K562 (cell line): Measurements from ENCODE around the gene SELENOO. TPM values are rescaled to one million over a fixed set of nuclear protein-coding genes. Genes with fewer than 3 reads are reported as not detected.

ENCODE experiments used
- ATAC-seq: fragments of 200-7000 bp; cut with Tn5 transposase; 3 replicates; pipeline ENCODE4 v1.9.1; 2020; ENCODE audit warnings: moderate library complexity
- BruUV-seq: library from RNA; stranded (reverse); fragments of 400-500 nt; replicated peaks from 2 replicates; lab custom pipeline; 2021; lab: Mats Ljungman, UMichigan
- CTCF ChIA-PET: fragments of 300-600 bp; formaldehyde crosslinking; extraction: SDS; loops from one replicate; lab custom pipeline; 2021; ENCODE audit warnings: low intra/inter-chr PET ratio; lab: Yijun Ruan, JAX
- POLR2A ChIA-PET: fragments of 300-600, 350-650 bp; sonication (Branson Sonifier 250); formaldehyde crosslinking; extraction: SDS; loops from one replicate; lab custom pipeline; 2021; ENCODE audit warnings: antibody characterized with exemption, inconsistent platforms; lab: Yijun Ruan, JAX
- DNase-seq, 4 experiments: peaks; one replicate each; pipeline versions ENCODE4 v3.0.0 to v3.0.0-alpha.2; 2011 to 2018; ENCODE audit warnings: low spot score in 3 of 4, mixed read lengths in 3 of 4; ENCODE audit errors: extremely low read depth in 1 of 4
- FAIRE-seq: peaks from 2 replicates; lab custom pipeline; 2011; peaks lifted over from hg19 to GRCh38; lab: Jason Lieb, UNC
- H2AFZ ChIP-seq: 2 replicates; pipeline ENCODE4 v1.6.0; 2011; ENCODE audit warnings: low read depth, low read length, control low read depth, inconsistent platforms
- H3K27ac ChIP-seq: fragments of 200-600 bp; 3 replicates; pipeline ENCODE4 v1.8.0; 2011; ENCODE audit warnings: low read depth, mild to moderate bottlenecking, control low read depth, inconsistent platforms, low read length, moderate library complexity, mixed read lengths; ENCODE audit errors: extremely low read depth
- H3K27me3 ChIP-seq, 2 experiments: fragments of 300-600 bp in 1 of 2; 2 replicates in 1 of 2; 3 replicates in 1 of 2; pipeline versions ENCODE4 v1.6.0 to v1.8.0; 2011; ENCODE audit warnings: inconsistent platforms in 2 of 2, low read length in 2 of 2, mild to moderate bottlenecking in 1 of 2, mixed read lengths in 1 of 2, moderate library complexity in 1 of 2; ENCODE audit not compliant: control insufficient read depth in 2 of 2, insufficient read depth in 2 of 2
- H3K36me3 ChIP-seq: fragments of 300-600 bp; 3 replicates; pipeline ENCODE4 v1.8.0; 2011; ENCODE audit warnings: mild to moderate bottlenecking, low read length, inconsistent platforms; ENCODE audit not compliant: control insufficient read depth, insufficient read depth
- H3K4me1 ChIP-seq, 2 experiments: fragments of 200-600 bp in 1 of 2; replicated peaks in 1 of 2; 2 replicates in 1 of 2; 3 replicates in 1 of 2; pipeline versions ENCODE4 v1.5.1 to v1.8.0; 2011; ENCODE audit warnings: inconsistent platforms in 2 of 2, low read length in 2 of 2, mild to moderate bottlenecking in 1 of 2, mixed read lengths in 1 of 2, moderate library complexity in 1 of 2; ENCODE audit not compliant: control insufficient read depth in 2 of 2, insufficient read depth in 2 of 2
- H3K4me2 ChIP-seq: 2 replicates; pipeline ENCODE4 v1.6.1; 2011; ENCODE audit warnings: low read length, control low read depth, inconsistent platforms, mixed read lengths; ENCODE audit not compliant: insufficient read depth
- H3K4me3 ChIP-seq: fragments of 200-600 bp; sonication (generic), shearing (Covaris generic); 2 replicates; pipeline ENCODE4 v1.5.1; 2016; ENCODE audit warnings: control low read depth, inconsistent platforms
- H3K79me2 ChIP-seq: fragments of 200-600 bp; 3 replicates; pipeline ENCODE4 v1.8.0; 2011; ENCODE audit warnings: low read length, inconsistent platforms; ENCODE audit not compliant: control insufficient read depth, insufficient read depth
- H3K9ac ChIP-seq, 2 experiments: 2 replicates each; pipeline versions ENCODE4 v1.6.0 to v1.6.1; 2011; ENCODE audit warnings: low read depth in 2 of 2, low read length in 2 of 2, control low read depth in 1 of 2, inconsistent platforms in 1 of 2, mild to moderate bottlenecking in 1 of 2, mixed read lengths in 1 of 2; ENCODE audit not compliant: insufficient read depth in 1 of 2
- H3K9me1 ChIP-seq: one replicate; pipeline ENCODE4 v1.6.0; 2011; ENCODE audit warnings: inconsistent platforms, mild to moderate bottlenecking, low read length, moderate library complexity; ENCODE audit not compliant: control insufficient read depth, insufficient read depth
- H3K9me3 ChIP-seq: replicated peaks from 2 replicates; pipeline ENCODE4 v1.5.1; 2011; ENCODE audit warnings: low read depth, low read length, inconsistent platforms; ENCODE audit not compliant: control insufficient read depth, insufficient read depth
- H4K20me1 ChIP-seq: replicated peaks from 2 replicates; pipeline ENCODE4 v1.6.1; 2011; ENCODE audit warnings: low read length, inconsistent platforms, mixed read lengths; ENCODE audit not compliant: control insufficient read depth, insufficient read depth
- NEUROD1 ChIP-seq: fragments of 150-350 bp; IDR thresholded peaks from 2 replicates; pipeline ENCODE4 v1.6.1; 2014; ENCODE audit warnings: borderline replicate concordance, low read length, low read depth; ENCODE audit not compliant: partially characterized antibody
- OTX1 ChIP-seq: fragments of 450-650 bp; formaldehyde crosslinking; IDR thresholded peaks from 2 replicates; pipeline ENCODE4 v1.4.0; 2022; ENCODE audit warnings: mild to moderate bottlenecking
- POLR2G ChIP-seq: fragments of 200-400 bp; formaldehyde crosslinking; IDR thresholded peaks from 2 replicates; pipeline ENCODE4 v1.6.1; 2017; ENCODE audit warnings: low read depth, mild to moderate bottlenecking, antibody characterized with exemption, low read length, moderate library complexity
- STAT5B ChIP-seq: fragments of 250-450 bp; sonication (Bioruptor Pico); IDR thresholded peaks from 2 replicates; pipeline ENCODE4 v1.8.0; 2021; ENCODE audit warnings: mild to moderate bottlenecking, inconsistent platforms
- YY1 ChIP-seq, 3 experiments: IDR thresholded peaks; 2 replicates each; pipeline ENCODE4 v1.6.1; 2011; ENCODE audit warnings: low read length in 2 of 3, mild to moderate bottlenecking in 2 of 3, moderate library complexity in 2 of 3, borderline replicate concordance in 1 of 3, control low read depth in 1 of 3, low read depth in 1 of 3; ENCODE audit not compliant: insufficient read depth in 3 of 3, insufficient replicate concordance in 2 of 3, control insufficient read depth in 1 of 3, insufficient read length in 1 of 3; ENCODE audit errors: extremely low read depth in 1 of 3
- ZFPM2 ChIP-seq: fragments of 250-450 bp; sonication (Bioruptor Pico); IDR thresholded peaks from 2 replicates; pipeline ENCODE4 v1.5.1; 2022; ENCODE audit warnings: mild to moderate bottlenecking
- ZNF311 ChIP-seq: fragments of 250-450 bp; sonication (Bioruptor Pico); IDR thresholded peaks from 2 replicates; pipeline ENCODE4 v1.4.0; 2020; ENCODE audit warnings: mild to moderate bottlenecking, moderate library complexity
- WGBS: fragments of 100-300 bp; shearing (Covaris generic); methylation state at CpG from one replicate; pipeline ENCODE4 v1.1.6; 2016; ENCODE audit warnings: low coverage, mixed read lengths; ENCODE audit not compliant: insufficient coverage; ENCODE audit errors: missing lambda C conversion rate; 5-methylcytosine and 5-hydroxymethylcytosine counted together
- in situ Hi-C: fragments of 300-500 bp; cut with MboI; formaldehyde crosslinking; loops from 4 replicates; pipeline ENCODE4 v1.15.0; 2018; ENCODE audit warnings: inconsistent platforms, mixed read lengths
- intact Hi-C: fragments of 100-400 bp; cut with micrococcal nuclease; formaldehyde crosslinking; loops from 2 replicates; pipeline ENCODE4 v1.14.2; 2022
- polyA plus RNA-seq, 8 experiments: library from polyadenylated mRNA; depleted of rRNA in 4 of 8; stranded (reverse) in 5 of 8; unstranded in 3 of 8; fragments of >200 nt; fragmentation: Nextera tagmentation in 2 of 8; fragmentation: Illumina TruSeq in 1 of 8; extraction: Ambion mirVana in 2 of 8; extraction: Trizol in 1 of 8; gene quantifications; 2 replicates each; pipeline versions ENCODE4 v1.2.1 to v1.2.3, GENCODE V29; 2011 to 2014; ENCODE audit warnings: inconsistent platforms in 1 of 8, missing spikeins in 1 of 8
- total RNA-seq, 7 experiments: library from RNA; depleted of rRNA in 6 of 7; stranded (reverse); fragments of >200 nt in 6 of 7; fragmentation: Illumina TruSeq in 2 of 7; extraction: Trizol in 2 of 7; gene quantifications; 2 replicates each; pipeline versions ENCODE4 v1.2.1 to v1.2.3, GENCODE V29; 2011 to 2021; ENCODE audit warnings: low replicate concordance in 1 of 7
- TF ChIP-seq, protein P1 (sequence below), 2 experiments: fragments of 200-800 bp in 1 of 2; sonication (Bioruptor generic) in 1 of 2; sonication (generic) in 1 of 2; formaldehyde crosslinking in 1 of 2; IDR thresholded peaks in 1 of 2; conservative IDR thresholded peaks in 1 of 2; 2 replicates each; pipeline versions ENCODE4 v1.5.0 to v1.6.1; 2016 to 2020; ENCODE audit warnings: missing compliant biosample characterization in 1 of 2, missing genetic modification characterization in 1 of 2, missing genetic modification reagents in 1 of 2
- TF ChIP-seq, protein P2 (sequence below): sonication (generic); formaldehyde crosslinking; IDR thresholded peaks from 2 replicates; pipeline ENCODE4 v1.8.1; 2023; ENCODE audit warnings: mild to moderate bottlenecking, missing genetic modification reagents
- TF ChIP-seq, protein P3 (sequence below): fragments of 450-650 bp; IDR thresholded peaks from 2 replicates; pipeline ENCODE4 v1.6.1; 2018; ENCODE audit not compliant: partially characterized antibody

Gene SELENOO
- total and polyA plus RNA-seq, 9 of the 15 experiments (the other 6 are each of a cell fraction or from before 2014, with no cell fraction given): 0.37 to 24.9 (median 8.3) TPM

DNA sequence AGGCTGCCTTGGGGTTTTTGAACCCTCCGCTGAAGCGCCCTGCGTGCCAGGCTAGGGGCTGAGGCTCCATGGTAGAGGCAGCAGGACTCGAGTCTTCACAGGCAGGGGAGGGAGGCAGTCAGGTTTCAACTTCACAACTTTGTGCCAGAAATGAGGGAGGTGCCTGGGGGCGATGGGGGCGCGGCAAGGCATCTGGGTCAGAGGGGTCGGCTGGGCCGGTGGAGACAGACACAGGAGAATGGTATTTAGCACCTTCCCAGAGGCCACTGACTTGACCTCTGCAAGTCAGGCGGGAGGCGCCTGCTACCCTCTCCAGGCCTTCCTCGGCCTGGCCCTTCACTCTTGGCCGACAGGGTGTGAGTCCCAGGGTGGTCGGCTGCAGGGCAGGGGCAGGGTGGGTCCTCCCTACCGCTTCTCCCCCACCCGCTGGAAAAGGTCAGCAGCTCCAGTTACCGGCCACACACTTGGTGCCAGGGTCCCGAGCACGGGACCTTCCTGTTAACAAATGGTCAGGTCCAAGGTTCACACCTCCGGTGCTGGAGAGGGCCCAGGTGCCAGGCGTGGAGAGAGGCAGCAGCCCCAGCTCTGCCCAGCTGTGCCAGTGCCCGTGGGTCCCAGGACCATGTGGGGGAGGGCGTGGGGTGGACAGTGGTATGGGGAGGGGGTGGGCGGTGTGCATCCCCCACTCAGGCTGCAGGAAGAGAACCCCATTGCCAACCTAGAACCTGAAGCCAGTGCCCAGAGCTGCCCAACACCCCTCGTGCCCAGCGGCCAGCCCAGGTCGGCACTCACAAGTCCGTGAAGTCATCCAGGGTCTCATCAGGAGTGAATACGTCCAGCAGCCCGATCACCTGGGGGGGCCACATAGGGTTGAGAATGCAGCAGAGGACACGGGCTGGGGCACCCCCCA, 56.9 kb downstream of the SELENOO start:
- 89% methylated on average over 19 of the region's 31 CpGs for WGBS

More for the DNA sequence above, 56.9 kb downstream of the SELENOO start:
- ChIA-PET POLR2A (interaction anchor here (0.6 kb wide), 1 partner anchor 10 kb away, joined by 3 read pairs; no protein-coding TSS in a partner anchor), CTCF (no interaction called here)
- BruUV-seq: no TSS peak
- peaks cover 9 to 90% of the 10 kb centered on the region in 2 experiments; a peak in 4 of 5 replicates for H3K4me1 ChIP-seq
- H4K20me1 ChIP-seq: no peaks in the 10 kb centered on the region
- no peaks in the 10 kb centered on the region for H3K9me3 ChIP-seq
- TF ChIP-seq STAT5B (CRISPR knock-in tag): no peak
- TF ChIP-seq ZFPM2 (CRISPR knock-in tag): no peak
- TF ChIP-seq YY1 (IDR thresholded peaks at IDR 0.05; ENCODE audit: borderline replicate concordance in 1 of 3, control insufficient read depth in 1 of 3, extremely low read depth in 1 of 3, insufficient read depth in 3 of 3, insufficient read length in 1 of 3, insufficient replicate concordance in 2 of 3, low read depth in 1 of 3, low read length in 2 of 3): no peak
- TF ChIP-seq ZNF311 (CRISPR knock-in tag): no peak
- no peak for TF ChIP-seq NEUROD1
- TF ChIP-seq, protein P1, sequence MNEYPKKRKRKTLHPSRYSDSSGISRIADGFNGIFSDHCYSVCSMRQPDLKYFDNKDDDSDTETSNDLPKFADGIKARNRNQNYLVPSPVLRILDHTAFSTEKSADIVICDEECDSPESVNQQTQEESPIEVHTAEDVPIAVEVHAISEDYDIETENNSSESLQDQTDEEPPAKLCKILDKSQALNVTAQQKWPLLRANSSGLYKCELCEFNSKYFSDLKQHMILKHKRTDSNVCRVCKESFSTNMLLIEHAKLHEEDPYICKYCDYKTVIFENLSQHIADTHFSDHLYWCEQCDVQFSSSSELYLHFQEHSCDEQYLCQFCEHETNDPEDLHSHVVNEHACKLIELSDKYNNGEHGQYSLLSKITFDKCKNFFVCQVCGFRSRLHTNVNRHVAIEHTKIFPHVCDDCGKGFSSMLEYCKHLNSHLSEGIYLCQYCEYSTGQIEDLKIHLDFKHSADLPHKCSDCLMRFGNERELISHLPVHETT (CRISPR knock-in tag; conservative IDR thresholded peaks at IDR 0.05 in 1 of 2, IDR thresholded peaks at IDR 0.05 in 1 of 2): no peak
- peak; percentile 30; the same call in 1 of the 2 replicates for TF ChIP-seq POLR2G
- TF ChIP-seq, protein P2, sequence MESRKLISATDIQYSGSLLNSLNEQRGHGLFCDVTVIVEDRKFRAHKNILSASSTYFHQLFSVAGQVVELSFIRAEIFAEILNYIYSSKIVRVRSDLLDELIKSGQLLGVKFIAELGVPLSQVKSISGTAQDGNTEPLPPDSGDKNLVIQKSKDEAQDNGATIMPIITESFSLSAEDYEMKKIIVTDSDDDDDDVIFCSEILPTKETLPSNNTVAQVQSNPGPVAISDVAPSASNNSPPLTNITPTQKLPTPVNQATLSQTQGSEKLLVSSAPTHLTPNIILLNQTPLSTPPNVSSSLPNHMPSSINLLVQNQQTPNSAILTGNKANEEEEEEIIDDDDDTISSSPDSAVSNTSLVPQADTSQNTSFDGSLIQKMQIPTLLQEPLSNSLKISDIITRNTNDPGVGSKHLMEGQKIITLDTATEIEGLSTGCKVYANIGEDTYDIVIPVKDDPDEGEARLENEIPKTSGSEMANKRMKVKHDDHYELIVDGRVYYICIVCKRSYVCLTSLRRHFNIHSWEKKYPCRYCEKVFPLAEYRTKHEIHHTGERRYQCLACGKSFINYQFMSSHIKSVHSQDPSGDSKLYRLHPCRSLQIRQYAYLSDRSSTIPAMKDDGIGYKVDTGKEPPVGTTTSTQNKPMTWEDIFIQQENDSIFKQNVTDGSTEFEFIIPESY (CRISPR knock-in tag): 0 out of 2 replicates have a peak, but pooled peaks have one; percentile 36
- TF ChIP-seq, protein P3, sequence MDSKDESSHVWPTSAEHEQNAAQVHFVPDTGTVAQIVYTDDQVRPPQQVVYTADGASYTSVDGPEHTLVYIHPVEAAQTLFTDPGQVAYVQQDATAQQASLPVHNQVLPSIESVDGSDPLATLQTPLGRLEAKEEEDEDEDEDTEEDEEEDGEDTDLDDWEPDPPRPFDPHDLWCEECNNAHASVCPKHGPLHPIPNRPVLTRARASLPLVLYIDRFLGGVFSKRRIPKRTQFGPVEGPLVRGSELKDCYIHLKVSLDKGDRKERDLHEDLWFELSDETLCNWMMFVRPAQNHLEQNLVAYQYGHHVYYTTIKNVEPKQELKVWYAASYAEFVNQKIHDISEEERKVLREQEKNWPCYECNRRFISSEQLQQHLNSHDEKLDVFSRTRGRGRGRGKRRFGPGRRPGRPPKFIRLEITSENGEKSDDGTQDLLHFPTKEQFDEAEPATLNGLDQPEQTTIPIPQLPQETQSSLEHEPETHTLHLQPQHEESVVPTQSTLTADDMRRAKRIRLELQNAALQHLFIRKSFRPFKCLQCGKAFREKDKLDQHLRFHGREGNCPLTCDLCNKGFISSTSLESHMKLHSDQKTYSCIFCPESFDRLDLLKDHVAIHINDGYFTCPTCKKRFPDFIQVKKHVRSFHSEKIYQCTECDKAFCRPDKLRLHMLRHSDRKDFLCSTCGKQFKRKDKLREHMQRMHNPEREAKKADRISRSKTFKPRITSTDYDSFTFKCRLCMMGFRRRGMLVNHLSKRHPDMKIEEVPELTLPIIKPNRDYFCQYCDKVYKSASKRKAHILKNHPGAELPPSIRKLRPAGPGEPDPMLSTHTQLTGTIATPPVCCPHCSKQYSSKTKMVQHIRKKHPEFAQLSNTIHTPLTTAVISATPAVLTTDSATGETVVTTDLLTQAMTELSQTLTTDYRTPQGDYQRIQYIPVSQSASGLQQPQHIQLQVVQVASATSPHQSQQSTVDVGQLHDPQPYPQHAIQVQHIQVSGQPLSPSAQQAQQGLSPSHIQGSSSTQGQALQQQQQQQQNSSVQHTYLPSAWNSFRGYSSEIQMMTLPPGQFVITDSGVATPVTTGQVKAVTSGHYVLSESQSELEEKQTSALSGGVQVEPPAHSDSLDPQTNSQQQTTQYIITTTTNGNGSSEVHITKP: no peak
- no peak for TF ChIP-seq OTX1
- no peaks in the 10 kb centered on the region for H3K27me3 ChIP-seq
- no peak overlapping the region; a peak in 1 of 4 replicates for H3K9ac ChIP-seq
- no peak overlapping the region for H3K27ac ChIP-seq
- no peaks in the 10 kb centered on the region for H3K9me1 ChIP-seq
- intact Hi-C loops (no loop called here), in situ Hi-C loops (no loop called here)
- no peak overlapping the region for H3K4me2 ChIP-seq
- peaks cover 56% of the 10 kb centered on the region; the same call in 1 of the 3 replicates for H3K36me3 ChIP-seq
- no peak for FAIRE-seq
- H2AFZ ChIP-seq: no peak overlapping the region
- no peak for ATAC-seq
- no peak overlapping the region for H3K4me3 ChIP-seq
- no peak for DNase-seq
- H3K79me2 ChIP-seq: peaks cover 27% of the 10 kb centered on the region
